GM12874 (cell line): ENCODE data around the gene SEMA3G.

Experiments used
- TF ChIP-seq, protein P1 (sequence below): IDR thresholded peaks from 2 replicates; pipeline ENCODE4 v1.5.1; 2011; ENCODE audit warnings: low read depth, mild to moderate bottlenecking, control low read depth, low read length, moderate library complexity; ENCODE audit not compliant: insufficient read depth

SEMA3G gene

DNA sequence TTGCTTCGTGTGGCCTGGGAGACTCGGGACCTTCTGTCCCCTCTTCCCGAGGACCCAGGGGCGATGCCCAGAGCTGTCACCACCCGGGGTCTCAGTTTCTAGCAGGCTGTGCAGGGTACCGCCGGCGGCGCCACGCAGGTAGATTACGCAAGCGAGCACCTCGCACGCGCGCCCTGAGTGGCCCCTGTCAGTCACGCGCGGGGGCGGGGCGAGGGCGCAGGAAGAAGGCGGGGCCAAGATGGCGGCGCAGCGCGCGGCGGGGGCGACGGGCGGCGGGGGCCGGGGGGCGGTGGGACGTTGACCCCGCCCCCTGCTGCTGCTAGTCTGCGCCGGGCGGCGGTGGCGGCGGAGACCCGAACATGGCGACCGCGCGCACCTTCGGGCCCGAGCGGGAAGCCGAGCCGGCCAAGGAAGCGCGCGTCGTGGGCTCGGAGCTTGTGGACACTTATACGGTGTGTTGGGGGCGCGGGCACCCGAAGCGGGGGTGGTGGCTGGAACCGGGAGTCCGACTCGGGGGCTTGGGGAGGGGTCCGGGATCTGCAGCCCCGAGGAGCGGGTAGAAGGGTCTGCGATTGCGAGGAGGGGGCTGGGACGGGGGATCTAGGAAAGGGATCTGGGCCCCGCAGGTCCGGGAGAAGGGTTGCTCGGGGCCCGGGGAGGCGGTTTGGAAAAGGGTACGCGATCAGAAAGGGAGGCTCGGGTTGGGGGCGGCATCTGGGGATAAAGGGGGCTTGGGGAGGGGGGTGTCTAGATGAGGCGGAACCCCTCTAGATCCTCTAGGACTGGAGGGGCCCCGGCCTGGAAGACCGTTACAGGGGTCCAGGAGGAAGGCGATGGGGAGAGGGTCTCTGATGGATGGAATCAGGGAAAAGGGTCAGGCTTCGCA is 10.6 kb upstream of the SEMA3G start, which contains the start of gene NISCH:
TSS of gene NISCH (plus strand) at position 322 of the 886 bp plus-strand sequence. CDS start at position 360, 38 bp downstream.
- TF ChIP-seq, protein P1, sequence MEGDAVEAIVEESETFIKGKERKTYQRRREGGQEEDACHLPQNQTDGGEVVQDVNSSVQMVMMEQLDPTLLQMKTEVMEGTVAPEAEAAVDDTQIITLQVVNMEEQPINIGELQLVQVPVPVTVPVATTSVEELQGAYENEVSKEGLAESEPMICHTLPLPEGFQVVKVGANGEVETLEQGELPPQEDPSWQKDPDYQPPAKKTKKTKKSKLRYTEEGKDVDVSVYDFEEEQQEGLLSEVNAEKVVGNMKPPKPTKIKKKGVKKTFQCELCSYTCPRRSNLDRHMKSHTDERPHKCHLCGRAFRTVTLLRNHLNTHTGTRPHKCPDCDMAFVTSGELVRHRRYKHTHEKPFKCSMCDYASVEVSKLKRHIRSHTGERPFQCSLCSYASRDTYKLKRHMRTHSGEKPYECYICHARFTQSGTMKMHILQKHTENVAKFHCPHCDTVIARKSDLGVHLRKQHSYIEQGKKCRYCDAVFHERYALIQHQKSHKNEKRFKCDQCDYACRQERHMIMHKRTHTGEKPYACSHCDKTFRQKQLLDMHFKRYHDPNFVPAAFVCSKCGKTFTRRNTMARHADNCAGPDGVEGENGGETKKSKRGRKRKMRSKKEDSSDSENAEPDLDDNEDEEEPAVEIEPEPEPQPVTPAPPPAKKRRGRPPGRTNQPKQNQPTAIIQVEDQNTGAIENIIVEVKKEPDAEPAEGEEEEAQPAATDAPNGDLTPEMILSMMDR: no peak

DNA sequence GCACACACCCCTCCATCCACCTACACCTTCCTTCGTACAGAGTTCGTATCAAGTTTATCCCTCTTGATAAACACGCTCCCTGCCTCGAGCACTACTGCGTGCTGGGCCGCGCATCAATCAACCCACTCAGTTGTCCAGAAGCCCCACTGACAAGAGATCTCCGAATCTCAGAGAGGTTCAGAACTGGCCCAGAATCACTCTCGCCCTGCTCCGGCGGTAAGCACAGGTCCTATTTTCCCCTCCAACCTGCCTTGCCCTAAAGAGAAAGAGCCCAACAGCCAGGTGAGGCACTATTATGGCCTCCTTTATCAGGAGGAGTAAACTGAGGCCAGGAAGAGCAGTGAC is 10.0 kb upstream of the SEMA3G start:
- TF ChIP-seq, protein P1: no peak

DNA sequence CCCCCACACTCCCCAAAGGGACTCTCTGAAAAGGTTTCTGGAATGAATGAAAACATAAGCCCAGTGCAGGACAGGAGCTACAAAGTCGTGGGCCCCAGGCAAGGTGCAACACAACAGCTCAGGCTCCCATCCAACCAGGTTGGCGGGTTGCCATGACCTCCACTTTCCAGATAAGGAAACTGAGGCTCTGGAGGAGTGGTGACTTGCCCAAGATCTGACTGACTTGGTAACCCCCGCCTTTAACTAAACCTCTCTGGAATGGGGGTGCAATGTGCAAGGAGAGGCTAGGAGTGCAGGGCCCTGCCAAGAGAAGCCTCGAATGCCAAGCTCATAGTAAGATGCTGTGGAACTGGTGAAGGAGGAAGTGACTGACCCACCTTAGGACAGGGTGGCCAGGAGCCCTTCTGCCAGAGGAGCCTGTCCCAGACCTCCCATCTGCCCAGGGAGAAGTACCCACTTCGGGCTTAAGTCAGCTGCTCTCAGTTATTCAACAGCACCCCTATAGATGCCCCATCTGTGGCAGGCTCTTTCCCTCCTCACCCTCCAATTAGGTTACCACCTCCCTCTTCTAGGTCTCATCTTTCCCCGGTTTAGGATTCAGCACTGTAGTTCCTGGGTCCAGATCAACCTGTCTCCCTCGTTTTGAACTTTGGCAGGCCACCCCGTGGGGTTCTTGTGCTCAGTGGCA is 9.5 kb upstream of the SEMA3G start:
- TF ChIP-seq, protein P1: no peak

DNA sequence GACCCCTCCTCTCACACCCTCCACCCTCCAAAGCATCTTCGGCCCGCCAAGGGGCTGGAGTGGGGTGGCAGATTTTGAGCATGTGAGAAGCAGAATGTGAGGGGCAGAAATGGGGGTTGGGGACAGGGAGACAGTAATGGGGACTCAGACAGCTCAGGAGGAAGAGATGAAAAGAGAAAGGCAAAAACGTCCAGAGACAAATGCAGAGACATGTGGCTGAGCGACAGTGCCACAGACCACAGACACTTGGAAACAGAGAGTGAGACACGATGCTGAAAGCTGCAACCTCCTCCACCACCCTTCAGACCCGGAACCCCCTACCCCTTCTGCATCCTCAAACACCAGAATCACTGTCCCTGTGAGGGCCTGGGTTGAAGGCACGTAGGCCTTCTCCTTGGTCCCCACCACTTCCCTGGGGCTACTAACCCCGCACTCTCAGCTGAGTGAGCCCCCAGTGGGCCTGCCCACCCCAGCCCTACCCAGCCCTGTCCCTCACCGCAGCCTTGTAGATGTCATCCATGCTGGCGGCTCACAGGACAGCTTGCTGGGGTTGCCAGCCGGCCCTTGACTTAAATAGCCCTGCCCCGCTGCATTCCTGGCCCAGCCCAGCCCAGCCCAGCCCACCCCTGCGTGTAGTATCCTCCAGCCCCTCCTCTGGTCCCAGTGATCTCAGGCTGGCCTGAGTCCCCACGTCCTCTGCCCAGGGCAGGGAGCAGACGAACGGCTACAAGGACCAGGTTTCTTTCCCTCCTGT is 8.8 kb upstream of the SEMA3G start, which contains the start of gene TNNC1:
TSS of gene TNNC1 (minus strand) at position 546 of the 754 bp plus-strand sequence. CDS start at position 520, 26 bp downstream.
- TF ChIP-seq, protein P1: no peak

DNA sequence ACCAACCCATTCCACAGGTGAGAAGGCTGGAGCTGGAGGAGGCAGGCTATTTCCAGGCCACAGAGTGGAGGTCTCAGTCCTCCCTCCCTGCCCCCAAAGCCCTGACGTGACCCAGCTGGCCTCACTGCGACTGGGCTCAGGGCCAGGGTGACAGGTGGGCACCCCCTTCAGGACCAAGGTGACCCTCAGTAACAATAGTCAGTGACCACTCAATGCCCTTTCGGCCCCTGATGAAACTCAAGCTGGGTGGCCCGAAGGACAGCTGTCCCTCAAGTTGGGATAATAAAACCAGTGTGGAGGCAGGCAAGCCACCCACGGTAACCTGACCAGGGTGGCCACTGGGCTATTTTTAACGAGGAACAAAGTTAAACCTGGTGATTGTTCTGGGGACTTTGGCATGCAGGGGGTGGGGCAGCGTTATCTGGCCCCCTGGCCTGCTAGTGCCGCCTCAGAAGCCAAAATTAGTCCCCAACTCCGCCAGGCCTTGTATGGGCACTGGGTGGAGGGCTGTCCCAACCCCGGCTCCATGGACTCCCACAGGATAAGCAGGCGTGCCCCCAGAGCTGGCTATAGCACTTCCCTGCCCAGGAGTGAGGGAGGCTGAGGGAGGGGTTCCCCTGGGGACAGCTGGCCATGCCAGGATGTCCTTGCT is 7.8 kb upstream of the SEMA3G start:
- TF ChIP-seq, protein P1: no peak

DNA sequence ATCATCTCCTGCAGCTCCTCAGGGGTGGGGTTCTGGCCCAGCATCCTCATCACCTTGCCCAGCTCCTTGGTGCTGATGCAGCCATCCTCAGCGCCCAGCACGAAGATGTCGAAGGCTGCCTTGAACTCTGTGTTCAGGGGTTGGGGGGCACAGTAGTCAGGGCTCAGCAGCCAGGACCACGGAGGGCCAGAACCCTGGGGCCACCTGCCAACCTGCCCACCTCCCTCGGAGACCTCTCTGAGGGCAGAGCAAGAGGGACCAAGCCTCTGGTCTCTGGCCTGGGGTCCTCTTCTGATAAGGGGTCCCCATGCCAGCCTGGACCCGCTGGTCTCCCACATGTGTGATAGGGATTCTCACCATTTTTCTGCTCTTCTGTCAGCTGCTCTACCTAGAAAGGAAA is 7.2 kb upstream of the SEMA3G start:
- TF ChIP-seq, protein P1: no peak
